Fibroblast of villous mesenchyme (primary cell): ENCODE data around the gene PKIG. TPM values are rescaled to one million over a fixed set of nuclear protein-coding genes. Genes with fewer than 3 reads are reported as not detected.

Experiments
- DNase-seq: peaks from one replicate; pipeline ENCODE4 v3.0.0-alpha.2; 2010; ENCODE audit warnings: low read depth
- H3K4me3 ChIP-seq: 2 replicates; pipeline ENCODE4 v1.5.1; 2011; ENCODE audit warnings: low read depth, mild to moderate bottlenecking, low read length
- total RNA-seq: library from RNA; depleted of rRNA; stranded (reverse); fragments of >200 nt; gene quantifications from 2 replicates; pipeline ENCODE4 v1.2.3, GENCODE V29; 2012
- TF ChIP-seq, protein P1 (sequence below): IDR thresholded peaks from 2 replicates; pipeline ENCODE4 v1.5.1; 2012; ENCODE audit warnings: low read depth, mild to moderate bottlenecking, low read length; ENCODE audit not compliant: insufficient read depth

The PKIG gene
- total RNA-seq, 1 donor = 160 TPM

DNA sequence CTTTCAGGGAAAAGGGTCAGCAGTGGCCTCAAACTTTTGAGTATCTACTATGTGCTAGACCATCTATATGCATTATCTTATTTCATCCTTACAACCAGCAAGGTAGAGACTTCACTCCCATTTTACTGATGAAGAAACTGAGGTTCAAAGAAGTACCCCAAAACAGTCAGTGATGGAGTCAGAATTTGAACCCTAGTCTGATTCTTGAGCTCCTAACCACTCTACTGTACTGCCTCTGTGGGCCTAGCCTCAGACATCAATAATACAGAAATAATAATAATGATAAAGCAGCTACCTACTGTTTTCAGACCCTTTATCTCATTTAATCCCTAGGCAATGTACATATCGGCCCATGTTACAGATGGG is 60.8 kb downstream of the PKIG start:
- no peak overlapping the region for H3K4me3 ChIP-seq
- TF ChIP-seq, protein P1, sequence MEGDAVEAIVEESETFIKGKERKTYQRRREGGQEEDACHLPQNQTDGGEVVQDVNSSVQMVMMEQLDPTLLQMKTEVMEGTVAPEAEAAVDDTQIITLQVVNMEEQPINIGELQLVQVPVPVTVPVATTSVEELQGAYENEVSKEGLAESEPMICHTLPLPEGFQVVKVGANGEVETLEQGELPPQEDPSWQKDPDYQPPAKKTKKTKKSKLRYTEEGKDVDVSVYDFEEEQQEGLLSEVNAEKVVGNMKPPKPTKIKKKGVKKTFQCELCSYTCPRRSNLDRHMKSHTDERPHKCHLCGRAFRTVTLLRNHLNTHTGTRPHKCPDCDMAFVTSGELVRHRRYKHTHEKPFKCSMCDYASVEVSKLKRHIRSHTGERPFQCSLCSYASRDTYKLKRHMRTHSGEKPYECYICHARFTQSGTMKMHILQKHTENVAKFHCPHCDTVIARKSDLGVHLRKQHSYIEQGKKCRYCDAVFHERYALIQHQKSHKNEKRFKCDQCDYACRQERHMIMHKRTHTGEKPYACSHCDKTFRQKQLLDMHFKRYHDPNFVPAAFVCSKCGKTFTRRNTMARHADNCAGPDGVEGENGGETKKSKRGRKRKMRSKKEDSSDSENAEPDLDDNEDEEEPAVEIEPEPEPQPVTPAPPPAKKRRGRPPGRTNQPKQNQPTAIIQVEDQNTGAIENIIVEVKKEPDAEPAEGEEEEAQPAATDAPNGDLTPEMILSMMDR = no peak
- DNase-seq = no peak

DNA sequence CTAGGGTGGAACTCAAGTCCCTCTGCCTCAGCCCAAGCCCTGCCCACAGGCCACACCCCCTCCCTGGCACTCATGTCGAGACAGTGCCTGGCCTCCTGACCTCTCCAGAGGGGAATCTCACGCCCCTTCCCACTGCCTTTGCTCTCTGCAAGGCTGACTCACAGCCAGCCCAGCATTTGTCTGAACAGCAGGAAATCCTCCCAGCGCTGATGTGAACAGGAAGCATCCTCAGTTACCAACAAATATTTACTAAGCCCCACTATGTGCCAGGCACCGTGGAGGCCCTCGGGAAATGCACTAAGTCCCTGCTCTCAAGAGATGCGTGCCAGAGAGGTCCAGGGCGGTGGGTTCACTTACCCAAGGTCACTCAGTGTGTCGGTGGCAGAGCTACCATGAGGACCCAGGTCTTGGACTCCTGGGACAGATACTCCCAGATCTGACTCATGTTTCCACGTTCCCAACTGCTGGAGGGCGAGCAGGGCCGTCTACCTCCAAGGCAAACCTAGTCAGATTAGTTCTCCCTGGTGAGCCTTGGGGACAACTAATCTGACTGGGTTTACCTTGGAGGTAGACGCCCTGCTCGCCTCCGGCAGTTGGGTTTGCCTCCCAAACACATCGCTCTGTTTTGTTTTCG is 61.3 kb downstream of the PKIG start:
- no peak overlapping the region for H3K4me3 ChIP-seq
- DNase-seq = peak; percentile 92
- TF ChIP-seq, protein P1 = no peak

DNA sequence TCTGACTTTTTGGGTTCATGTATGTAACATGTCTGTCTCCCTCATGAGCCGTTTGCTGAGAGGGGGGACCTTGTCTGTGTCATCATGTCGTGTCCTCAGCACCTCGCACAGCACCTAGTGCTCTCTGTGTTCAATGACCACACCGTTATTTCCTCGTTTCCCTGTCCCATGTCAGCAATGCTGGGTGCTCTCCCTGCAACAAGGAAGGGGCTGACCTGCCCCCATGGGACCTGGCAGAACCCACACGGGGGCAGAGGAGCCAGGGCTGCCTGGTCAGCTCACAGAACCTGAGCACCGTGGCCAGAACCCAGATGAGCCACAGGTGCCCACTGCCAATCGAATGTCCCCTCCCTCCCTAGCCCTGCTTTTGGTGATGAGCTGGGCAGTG is 61.8 kb downstream of the PKIG start:
- no peak for DNase-seq

DNA sequence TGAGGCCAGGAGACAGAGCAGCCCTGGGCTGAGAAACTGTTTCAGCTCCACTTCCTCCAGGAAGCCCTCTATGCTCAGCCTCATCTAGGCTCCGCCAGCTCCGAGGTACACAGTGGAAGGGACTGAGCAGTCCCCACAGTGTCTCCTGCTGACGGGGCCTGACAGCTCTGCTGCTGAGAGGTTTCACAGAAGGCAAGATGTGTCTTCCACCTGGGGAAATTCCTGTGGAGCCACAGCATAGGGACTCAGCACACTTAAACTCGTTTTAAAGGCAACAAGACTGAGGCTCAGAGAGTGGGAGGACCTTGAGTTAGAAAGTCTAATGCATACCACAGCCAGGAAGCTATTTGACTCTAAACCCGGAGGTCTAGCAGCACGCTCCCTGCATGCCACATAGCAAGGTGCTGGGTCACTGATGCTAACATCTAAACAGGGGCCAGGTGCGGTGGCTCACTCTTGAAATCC is 62.3 kb downstream of the PKIG start:
- no peak overlapping the region for H3K4me3 ChIP-seq
- no peak for DNase-seq
- TF ChIP-seq, protein P1 = no peak

More for the DNA sequence above, 61.8 kb downstream of the PKIG start:
- TF ChIP-seq, protein P1 = no peak
- H3K4me3 ChIP-seq = no peak overlapping the region

DNA sequence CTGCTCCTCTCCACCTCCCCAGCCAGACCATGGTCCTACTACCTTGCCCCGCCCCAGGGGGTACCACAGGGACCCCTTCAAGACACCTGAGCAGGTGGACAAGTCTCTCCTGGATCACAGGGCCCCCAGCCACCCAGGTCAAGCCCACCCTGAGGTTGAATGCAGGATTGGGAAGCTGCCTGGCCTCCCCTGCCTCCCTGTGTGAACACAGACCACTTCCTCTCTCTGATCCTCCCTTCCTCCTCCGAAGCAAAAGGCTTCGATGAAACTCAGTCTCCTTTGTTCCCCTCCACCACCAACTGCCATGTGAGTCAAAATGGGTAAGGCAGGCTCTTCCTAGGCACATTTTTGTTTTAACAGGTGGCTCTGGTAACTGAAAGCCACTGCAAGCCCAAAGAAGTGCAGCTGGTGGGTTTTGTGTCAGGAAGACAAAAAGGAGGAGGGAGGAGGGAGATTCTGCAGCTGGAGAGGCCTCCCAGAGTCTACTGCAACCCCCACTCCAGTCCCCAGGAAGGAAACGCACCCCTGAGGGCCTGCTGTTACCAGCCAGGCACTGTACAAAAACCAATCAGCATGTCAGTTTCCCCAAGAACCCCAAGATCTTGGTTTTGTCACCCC is 63.8 kb downstream of the PKIG start:
- TF ChIP-seq, protein P1 = no peak
- no peak for DNase-seq
- H3K4me3 ChIP-seq = no peak overlapping the region

DNA sequence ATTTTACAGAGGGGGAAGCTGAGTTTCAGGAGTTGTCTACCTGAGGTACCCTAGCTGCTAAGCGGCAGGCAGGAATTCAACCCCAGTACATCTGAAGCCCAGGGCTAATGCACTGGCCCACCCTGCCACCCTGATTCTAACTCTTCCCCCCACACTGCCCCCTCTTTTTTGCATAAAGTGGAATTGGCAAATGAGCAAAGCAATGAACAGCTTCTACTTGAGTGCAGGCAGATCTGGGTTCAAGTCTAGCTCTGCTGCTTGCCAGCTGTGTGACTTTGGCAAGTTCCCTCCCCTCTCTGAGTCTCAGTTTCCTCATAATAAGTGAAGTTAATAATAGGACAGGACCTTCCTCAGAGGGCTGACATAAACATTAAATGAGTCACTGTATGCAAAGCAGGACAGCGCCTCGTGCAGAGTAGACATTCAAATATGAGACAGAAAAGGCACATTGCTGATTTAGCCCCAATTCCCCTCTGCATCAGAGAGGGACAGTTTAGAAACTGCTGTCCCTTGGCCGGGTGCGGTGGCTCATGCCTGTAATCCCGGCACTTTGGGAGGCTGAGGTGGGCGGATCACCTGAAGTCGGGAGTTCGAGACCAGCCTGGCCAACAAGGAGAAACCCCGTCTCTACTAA is 64.4 kb downstream of the PKIG start:
- DNase-seq = peak; percentile 58
- TF ChIP-seq, protein P1 = no peak
- H3K4me3 ChIP-seq = no peak overlapping the region
